ENCODE measurements around the gene WDR72. TPM values are rescaled to one million over a fixed set of nuclear protein-coding genes. Genes with fewer than 3 reads are reported as not detected.
"Not testable (repeated sequence)": the region's sequence is repeated elsewhere in the genome, so short reads cannot be mapped to it uniquely, and the experiment has no call there.

Gene WDR72
- total RNA-seq, 1 donor: not detected

GRCh38 chr15:53713218-53713617 is 46.2 kb downstream of the WDR72 start:
- no peak for DNase-seq (ENCODE audit: low read depth)
- TF ChIP-seq CTCF (IDR thresholded peaks at IDR 0.05; ENCODE audit: insufficient read depth, low read depth, low read length): no peak
- H3K4me3 ChIP-seq (ENCODE audit: low read depth, low read length): no peak overlapping the region

GRCh38 chr15:53710906-53711305 is 48.6 kb downstream of the WDR72 start:
- TF ChIP-seq CTCF (IDR thresholded peaks at IDR 0.05; ENCODE audit: insufficient read depth, low read depth, low read length): no peak
- DNase-seq (ENCODE audit: low read depth): no peak
- no peak overlapping the region for H3K4me3 ChIP-seq (ENCODE audit: low read depth, low read length)

- H3K4me3 ChIP-seq (ENCODE audit: low read depth, low read length): no peak overlapping the region
- DNase-seq (ENCODE audit: low read depth): no peak
- TF ChIP-seq CTCF (IDR thresholded peaks at IDR 0.05; ENCODE audit: insufficient read depth, low read depth, low read length): no peak
Measured at GRCh38 chr15:53709821-53710220, 49.6 kb downstream of the WDR72 start.

GRCh38 chr15:53695365-53695764 is 64.1 kb downstream of the WDR72 start:
- TF ChIP-seq CTCF (IDR thresholded peaks at IDR 0.05; ENCODE audit: insufficient read depth, low read depth, low read length): no peak
- no peak for DNase-seq (ENCODE audit: low read depth)
- no peak overlapping the region for H3K4me3 ChIP-seq (ENCODE audit: low read depth, low read length)

- no peak for DNase-seq (ENCODE audit: low read depth)
- TF ChIP-seq CTCF (IDR thresholded peaks at IDR 0.05; ENCODE audit: insufficient read depth, low read depth, low read length): no peak
- no peak overlapping the region for H3K4me3 ChIP-seq (ENCODE audit: low read depth, low read length)
Measured at GRCh38 chr15:53694476-53694874, 65.0 kb downstream of the WDR72 start.

- H3K4me3 ChIP-seq (ENCODE audit: low read depth, low read length): no peak overlapping the region
- no peak for TF ChIP-seq CTCF (IDR thresholded peaks at IDR 0.05; ENCODE audit: insufficient read depth, low read depth, low read length)
- DNase-seq (ENCODE audit: low read depth): no peak
Measured at GRCh38 chr15:53693729-53694475, 65.6 kb downstream of the WDR72 start.

GRCh38 chr15:53684162-53684561 is 75.3 kb downstream of the WDR72 start:
- not testable (repeated sequence) for H3K4me3 ChIP-seq (ENCODE audit: low read depth, low read length); DNase-seq (ENCODE audit: low read depth)
